SJCRH30 (cell line): ENCODE results near the gene SLC9A9. TPM values are rescaled to one million over a fixed set of nuclear protein-coding genes. Genes with fewer than 3 reads are reported as not detected.

Source experiments
- DNase-seq, 2 experiments: peaks; one replicate each; pipeline ENCODE4 v3.0.0-alpha.2; 2015 to 2020
- H3K27ac ChIP-seq: fragments of 250-450 bp; sonication (Bioruptor Pico); 2 replicates; pipeline ENCODE4 v1.5.1; 2020; ENCODE audit warnings: mild to moderate bottlenecking, moderate library complexity
- H3K27me3 ChIP-seq: fragments of 250-450 bp; sonication (Bioruptor Pico); 2 replicates; pipeline ENCODE4 v1.5.1; 2020; ENCODE audit warnings: mild to moderate bottlenecking, moderate library complexity
- H3K36me3 ChIP-seq: fragments of 250-450 bp; sonication (Bioruptor Pico); 2 replicates; pipeline ENCODE4 v1.5.1; 2020; ENCODE audit warnings: mild to moderate bottlenecking, moderate library complexity
- H3K4me1 ChIP-seq: fragments of 250-450 bp; sonication (Bioruptor Pico); 2 replicates; pipeline ENCODE4 v1.5.1; 2020; ENCODE audit warnings: mild to moderate bottlenecking, moderate library complexity
- H3K4me3 ChIP-seq: fragments of 250-450 bp; sonication (Bioruptor Pico); 2 replicates; pipeline ENCODE4 v1.5.1; 2020; ENCODE audit warnings: mild to moderate bottlenecking, moderate library complexity
- H3K9me3 ChIP-seq: fragments of 250-450 bp; sonication (Bioruptor Pico); replicated peaks from 2 replicates; pipeline ENCODE4 v1.5.1; 2020; ENCODE audit warnings: mild to moderate bottlenecking, moderate library complexity
- total RNA-seq: library from RNA; depleted of rRNA; stranded (reverse); fragments of >200 nt; shearing (Covaris generic); gene quantifications from 2 replicates; pipeline ENCODE4 v1.2.3, GENCODE V29; 2014; rRNA removed

SLC9A9 gene
- total RNA-seq, 1 experiment from 2014 or later, result 1.4 TPM

DNA sequence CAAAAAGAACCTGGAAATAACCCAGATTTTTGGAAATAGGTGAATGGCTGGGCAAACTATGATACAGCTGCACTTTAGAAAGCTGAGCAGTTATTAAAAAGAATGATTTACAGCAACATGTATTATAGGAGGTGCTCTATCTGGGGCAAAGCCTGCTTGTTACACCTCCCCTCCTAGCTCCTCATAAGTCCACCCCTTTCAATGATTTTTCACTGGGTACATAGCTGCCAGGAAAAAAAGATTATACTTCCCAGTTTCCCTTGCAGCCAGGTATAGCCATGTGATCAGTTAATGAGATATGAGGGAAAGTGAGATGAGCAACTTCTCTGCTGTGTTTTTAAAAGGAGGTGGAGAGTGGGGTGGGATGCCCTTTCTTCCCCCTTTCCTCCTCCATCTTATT is 631.0 kb downstream of the SLC9A9 start:
- Histone ChIP-seq H3K27me3 (no peaks in the 10 kb centered on the region), H3K36me3 (no peaks in the 10 kb centered on the region), H3K4me3 (no peak overlapping the region), H3K27ac (no peak overlapping the region), H3K4me1 (no peaks in the 10 kb centered on the region; the same call in 1 of the 2 replicates), H3K9me3 (no peaks in the 10 kb centered on the region)
- no peak for DNase-seq

DNA sequence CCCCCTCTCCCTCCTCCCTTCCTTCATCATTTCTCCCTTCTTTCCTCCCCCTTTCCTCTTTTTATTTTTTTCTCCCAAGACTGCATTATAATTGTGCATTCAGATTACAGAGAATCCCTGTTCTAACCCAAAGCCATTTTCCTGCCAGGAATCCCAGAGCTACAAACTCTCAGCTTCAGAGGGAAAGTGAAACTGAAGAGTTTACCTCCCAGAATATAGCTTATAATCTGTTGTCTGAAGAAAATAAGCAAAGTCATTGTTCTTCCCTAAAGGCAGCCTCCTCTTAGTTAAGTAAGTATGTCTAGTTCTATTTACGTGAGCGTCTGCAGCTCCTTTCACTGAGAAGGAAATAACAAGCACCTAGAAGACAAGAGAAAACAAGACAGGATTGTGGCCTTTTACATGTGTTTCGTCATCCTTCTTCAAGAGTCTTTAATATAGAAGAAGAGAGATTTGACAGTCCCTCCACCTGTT is 631.5 kb downstream of the SLC9A9 start:
- Histone ChIP-seq H3K4me3 (no peak overlapping the region), H3K27ac (no peak overlapping the region), H3K36me3 (no peaks in the 10 kb centered on the region), H3K9me3 (no peaks in the 10 kb centered on the region), H3K27me3 (peaks cover 3% of the 10 kb centered on the region; the same call in 1 of the 2 replicates), H3K4me1 (no peaks in the 10 kb centered on the region)
- no peak for DNase-seq

Other genes with a start within 250 kb of the SLC9A9 start
- 18.4 and 26.1 TPM in 2 replicates for gene DIPK2A, start 123.4 kb upstream of the SLC9A9 start, total RNA-seq